T1000 (cell line): Measurements from ENCODE around the gene HACD2.
A peak's percentile ranks its signal among the peaks of the same experiment; 100 is the strongest.
"Not testable (repeated sequence)": the region's sequence is repeated elsewhere in the genome, so short reads cannot be mapped to it uniquely, and the experiment has no call there.

Experiments
- DNase-seq: peaks from one replicate; lab custom pipeline; 2025; ENCODE audit warnings: mixed read lengths; lab: John Stamatoyannopoulos, UW

The HACD2 gene

DNA sequence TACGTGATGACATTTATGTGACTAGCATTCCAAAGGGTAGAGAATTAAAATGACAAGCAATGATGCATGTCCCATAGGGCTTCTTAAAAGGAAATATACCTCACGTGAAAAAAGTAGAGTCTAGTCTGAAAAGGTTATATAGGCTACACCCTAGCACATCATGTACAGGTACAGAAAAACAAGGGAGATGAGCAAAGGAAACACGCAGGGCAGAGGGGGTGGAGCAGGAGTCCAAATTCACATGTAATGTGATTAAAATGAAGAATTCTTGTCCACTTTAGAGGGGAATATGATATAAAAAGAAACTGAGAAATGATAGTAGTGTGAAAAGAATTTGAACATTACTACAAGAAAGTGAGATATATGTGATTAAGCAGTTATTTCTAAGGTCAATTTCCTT lies 59.4 kb downstream of the HACD2 start:
- DNase-seq, result no peak

- no peak for DNase-seq
Measured at GRCh38 chr3:123524981-123525380, 59.9 kb downstream of the HACD2 start.

DNA sequence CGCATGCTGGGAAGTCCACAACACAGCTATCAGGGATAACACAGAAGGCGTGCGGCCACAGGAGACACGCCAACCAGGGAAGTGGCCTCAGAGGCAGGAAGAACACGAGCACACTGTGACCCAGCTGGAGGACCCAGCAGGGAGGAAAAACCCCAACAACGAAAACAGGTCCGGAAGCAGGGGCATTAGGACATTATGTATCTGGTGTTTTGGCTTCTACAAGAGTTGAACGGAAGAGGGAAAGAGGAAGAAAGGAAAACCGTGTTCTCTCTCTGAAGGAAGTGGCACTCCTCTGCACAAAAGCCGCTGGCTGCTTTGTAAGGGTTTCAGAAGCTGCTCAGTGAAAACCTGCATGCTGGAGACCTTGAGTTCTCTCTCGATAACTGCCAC lies 61.8 kb downstream of the HACD2 start:
- DNase-seq, result no peak

- DNase-seq, result no peak
Measured at GRCh38 chr3:123522320-123523022, 62.4 kb downstream of the HACD2 start.

GRCh38 chr3:123521179-123521969 lies 63.5 kb downstream of the HACD2 start:
- no peak for DNase-seq

GRCh38 chr3:123520656-123521055 lies 64.2 kb downstream of the HACD2 start:
- no peak for DNase-seq

DNA sequence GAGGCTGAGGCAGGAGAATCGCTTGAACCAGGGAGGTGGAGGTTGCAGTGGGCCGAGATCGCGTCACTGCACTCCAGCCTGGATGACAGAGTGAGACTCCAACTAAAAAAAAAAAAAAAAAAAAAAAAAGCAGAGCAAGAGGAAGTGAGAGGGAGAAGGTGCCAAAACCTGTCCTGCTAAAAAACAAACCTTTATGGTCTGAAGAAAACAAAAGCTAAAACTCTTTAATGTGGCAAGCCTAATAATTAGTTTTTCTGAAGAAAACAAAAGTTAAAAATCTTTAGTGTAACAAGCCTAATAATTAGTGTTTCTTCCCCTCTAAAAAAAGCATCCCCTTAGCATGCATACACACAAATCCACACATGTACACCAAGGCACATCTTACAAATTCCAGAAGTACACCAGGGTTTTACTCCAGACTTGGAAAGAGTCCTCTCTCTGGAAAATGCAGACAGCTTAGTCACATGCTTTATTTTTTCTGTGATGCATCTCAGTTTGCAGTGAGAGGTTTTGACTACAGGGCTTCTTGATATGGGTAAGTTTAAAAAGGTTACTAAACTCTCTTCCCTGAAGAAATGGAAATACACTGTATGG lies 65.9 kb downstream of the HACD2 start:
- no peak for DNase-seq

GRCh38 chr3:123511726-123512125 lies 73.1 kb downstream of the HACD2 start:
- no peak for DNase-seq

- DNase-seq, result no peak
Measured at GRCh38 chr3:123511084-123511483, 73.8 kb downstream of the HACD2 start.

DNA sequence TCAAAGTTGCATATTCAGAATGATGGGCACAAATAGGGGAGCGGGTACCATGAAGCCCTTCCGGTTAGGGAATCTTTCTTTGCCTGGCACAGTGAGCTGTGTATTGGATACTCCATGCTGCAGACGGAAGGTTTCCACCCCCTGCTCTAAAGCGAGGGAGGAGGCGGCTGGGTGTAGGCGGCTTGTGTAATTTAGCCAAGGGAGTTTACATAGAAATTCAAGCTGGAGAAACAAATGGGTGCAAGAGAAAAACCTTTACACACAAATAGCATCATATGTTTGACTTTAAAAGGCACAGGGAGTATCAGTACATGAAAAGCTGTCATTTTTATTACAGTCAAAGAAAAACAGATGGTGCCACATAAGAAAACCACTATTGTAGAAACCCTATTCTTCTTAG lies 76.7 kb downstream of the HACD2 start:
- DNase-seq, result no peak

GRCh38 chr3:123505820-123506219 lies 79.0 kb downstream of the HACD2 start:
- DNase-seq, result no peak

DNA sequence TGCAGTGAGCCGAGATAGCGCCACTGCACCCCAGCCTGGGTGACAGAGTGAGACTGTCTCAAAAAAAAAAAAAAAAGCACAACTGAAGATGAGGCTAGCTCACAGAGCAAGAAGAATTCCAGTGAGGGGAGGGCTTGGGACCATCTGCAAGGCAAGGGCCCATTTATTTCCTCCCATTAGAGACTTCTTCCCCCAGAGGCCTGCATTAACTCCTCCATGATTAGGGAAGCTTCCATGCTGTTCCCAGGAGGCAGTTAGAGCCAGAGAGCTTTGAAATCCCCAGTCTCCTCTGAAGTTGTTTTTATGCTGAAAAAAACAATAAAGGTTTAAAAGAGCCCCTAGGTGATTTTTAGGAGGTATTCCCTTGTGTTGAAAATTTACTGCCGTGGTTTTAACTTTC lies 81.7 kb downstream of the HACD2 start:
- DNase-seq, result no peak

- no peak for DNase-seq
Measured at GRCh38 chr3:123499322-123499721, 85.5 kb downstream of the HACD2 start.

DNA sequence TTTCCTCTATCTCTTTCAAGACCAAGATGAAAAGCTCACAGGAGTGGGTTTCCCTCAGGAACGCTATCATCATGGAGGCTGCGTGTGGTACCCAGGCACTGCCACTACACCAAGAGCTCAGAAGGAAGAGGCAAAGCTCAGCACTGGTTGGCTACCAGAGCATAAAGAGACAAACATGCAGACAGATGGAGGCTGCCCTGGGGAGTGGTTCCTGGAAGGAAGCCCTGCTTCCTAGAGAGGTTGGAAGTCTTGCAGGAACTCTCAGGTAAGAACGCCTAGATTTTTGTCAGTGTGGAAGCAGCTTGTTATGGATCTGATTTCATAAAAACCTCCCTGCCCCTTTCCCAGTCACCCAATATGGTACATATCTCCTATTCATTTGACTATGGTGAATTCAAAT lies 86.1 kb downstream of the HACD2 start:
- DNase-seq, result no peak

- DNase-seq, result no peak
Measured at GRCh38 chr3:123493912-123494311, 90.9 kb downstream of the HACD2 start.

DNA sequence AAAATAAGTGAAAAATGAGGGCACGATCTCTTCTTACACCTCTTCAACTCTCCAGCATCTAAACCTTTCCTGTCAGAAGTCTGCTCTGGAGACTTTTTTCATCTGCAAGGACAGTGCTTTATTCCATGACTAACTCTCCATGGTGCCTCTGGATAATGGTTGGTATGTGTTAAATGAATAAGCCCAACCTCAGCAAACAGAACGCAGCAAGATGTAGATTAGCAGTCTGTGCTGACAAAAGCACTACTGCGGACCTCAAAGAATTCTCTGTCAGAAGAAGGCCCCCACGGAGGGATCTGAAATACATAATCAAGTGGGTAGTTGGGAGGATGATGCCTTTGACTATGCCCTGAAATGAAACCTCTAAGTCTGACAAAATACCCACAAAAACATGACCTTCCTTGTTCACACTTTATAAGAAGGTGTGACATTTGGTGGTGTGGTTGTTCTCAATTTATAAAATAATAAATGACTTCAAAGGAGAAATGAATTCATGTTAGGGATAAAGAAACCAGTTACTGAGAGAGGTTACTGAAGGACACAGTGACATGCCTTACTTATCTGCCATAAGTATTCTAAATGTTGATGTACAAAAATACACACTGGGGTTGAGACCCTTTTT lies 92.8 kb downstream of the HACD2 start:
- DNase-seq, result no peak

DNA sequence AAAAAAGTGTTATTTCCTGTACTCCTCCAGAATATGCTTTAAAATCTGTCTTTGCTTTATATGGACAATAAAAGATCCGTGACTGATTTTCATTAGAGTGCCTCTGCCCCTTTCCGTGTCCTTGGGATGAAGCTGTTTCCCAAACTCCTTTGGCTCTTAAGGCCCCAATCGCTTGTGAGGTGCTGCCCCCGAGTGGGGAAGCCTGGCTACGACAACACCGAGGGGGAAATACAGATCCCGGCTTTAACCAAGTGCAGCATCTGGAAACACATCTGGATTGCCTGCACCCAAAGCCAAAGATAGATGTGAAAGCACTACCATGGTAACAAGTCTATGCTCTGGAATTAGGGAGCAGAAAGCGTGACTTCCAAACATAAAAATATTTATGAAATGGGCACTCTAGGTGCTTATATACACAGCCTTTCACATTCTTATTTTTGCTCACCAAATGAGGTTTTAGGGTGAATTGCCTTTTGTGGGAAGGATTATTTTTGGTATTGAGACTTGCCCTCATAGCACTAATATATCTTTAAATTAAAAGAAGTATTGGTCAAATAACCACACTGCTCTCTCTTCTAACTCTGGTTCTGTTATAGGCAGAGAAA lies 95.4 kb downstream of the HACD2 start:
- DNase-seq, result peak; percentile 8

DNA sequence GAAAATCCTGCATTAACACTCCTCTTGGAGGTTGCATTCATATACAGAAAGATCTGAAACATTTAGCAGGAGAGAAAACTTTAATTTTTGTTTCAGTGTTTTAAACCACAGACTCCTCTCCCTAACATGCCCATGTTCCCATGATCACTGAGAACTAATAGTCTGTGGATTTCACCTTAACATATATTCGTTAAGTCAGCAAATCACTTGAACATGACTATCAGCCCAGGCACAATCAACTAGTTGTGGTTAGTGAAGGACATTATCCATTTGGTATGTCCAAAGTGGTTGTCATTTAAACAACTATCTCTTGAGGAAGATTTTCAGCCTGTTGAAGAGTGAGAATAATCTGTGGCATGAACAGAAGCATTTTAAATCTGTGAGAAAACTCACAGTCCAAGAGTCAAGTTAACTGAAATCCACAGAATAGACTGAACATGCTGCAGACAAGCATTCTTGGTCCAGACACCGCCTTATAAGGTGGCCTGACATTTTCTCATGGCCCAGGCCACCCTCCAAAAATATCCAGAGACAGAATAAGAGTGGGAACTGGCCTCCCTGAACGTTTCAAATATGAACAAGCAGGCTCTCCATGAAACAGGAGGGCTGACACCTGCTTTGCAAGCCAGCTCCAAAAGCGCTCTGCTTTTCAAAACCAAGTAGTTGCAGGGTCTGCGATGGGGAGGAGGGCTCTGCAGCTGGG lies 96.1 kb downstream of the HACD2 start:
- no peak for DNase-seq

DNA sequence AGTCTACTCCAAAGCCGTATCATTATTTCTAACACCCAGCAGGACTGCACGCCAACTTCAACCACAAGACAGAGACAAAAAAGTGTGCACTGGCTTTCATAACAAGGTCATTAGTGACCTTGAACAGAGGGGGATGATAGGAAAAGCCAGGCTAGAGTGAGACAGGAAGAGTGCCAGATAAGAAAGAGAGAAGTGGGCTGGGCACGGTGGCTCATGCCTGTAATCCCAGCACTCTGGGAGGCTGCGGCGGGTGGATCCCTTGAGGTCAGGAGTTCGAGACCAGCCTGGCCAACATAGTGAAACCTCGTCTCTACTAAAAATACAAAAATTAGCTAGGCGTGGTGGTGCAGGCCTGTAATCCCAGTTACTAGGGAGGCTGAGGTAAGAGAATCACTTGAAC lies 97.8 kb downstream of the HACD2 start:
- DNase-seq, result not testable (repeated sequence)

- no peak for DNase-seq
Measured at GRCh38 chr3:123486460-123486859, 98.4 kb downstream of the HACD2 start.

DNA sequence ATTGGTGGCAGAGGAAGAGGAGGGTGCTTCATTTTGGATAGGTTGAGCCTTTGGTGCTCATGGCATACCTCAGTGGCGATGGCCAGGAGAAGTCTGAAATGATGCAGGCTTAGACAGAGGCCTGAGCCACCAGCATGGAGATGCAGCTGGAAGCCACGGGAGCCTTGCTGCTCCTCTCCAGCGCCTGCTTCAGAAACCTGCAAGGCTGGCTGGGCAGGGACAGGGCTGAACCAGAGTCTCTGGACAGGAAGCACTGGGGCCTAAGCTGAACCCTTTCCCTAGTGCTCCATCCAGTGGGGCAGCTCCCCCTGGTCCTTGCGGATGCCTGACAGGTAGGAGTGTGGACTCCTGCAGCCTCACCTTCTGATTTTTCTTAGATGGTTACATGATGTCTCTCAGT lies 99.3 kb downstream of the HACD2 start:
- no peak for DNase-seq

DNA sequence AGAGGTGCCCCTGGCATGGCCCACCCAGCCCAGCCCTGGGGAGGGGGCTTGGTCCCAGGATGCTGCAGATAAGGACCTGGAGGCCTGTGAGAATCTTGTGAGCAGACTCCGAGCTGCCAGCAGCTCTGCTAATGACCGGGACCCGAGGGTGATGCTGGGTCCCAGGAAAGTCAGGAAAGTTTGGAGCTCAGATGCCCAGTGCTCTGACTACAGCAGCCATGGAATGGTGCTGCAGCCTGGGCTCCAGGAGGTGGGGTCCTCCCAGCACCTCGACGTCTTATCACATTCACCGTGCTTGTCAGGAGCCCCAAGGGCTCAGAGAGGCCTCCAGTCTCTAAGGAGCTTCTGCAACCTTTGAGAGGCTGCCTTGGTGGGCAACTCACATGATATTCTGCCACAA lies 101.7 kb downstream of the HACD2 start:
- DNase-seq, result no peak
